Measurements from ENCODE around the gene CRADD.

DNA sequence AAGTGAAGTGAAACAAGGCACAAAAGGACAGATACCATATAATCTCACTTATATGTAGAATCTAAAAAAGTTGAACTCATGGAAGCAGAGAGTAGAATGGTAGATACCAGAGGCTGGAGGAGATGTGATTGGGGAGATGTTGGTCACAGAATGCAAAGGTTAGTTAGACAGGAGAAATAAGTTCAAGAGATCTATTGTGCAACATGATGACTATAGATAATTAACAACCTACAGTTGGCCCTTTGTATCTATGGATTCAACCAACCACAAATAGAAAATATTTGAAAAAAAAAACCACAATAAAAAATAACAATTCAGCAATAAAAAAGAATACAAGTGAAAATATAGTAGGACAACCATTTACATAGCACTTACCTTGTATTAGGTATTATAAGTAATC is 19.3 kb downstream of the CRADD start:
- no peak for TF ChIP-seq EP300 (IDR thresholded peaks at IDR 0.05)
- TF ChIP-seq, protein P1, sequence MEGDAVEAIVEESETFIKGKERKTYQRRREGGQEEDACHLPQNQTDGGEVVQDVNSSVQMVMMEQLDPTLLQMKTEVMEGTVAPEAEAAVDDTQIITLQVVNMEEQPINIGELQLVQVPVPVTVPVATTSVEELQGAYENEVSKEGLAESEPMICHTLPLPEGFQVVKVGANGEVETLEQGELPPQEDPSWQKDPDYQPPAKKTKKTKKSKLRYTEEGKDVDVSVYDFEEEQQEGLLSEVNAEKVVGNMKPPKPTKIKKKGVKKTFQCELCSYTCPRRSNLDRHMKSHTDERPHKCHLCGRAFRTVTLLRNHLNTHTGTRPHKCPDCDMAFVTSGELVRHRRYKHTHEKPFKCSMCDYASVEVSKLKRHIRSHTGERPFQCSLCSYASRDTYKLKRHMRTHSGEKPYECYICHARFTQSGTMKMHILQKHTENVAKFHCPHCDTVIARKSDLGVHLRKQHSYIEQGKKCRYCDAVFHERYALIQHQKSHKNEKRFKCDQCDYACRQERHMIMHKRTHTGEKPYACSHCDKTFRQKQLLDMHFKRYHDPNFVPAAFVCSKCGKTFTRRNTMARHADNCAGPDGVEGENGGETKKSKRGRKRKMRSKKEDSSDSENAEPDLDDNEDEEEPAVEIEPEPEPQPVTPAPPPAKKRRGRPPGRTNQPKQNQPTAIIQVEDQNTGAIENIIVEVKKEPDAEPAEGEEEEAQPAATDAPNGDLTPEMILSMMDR (IDR thresholded peaks at IDR 0.05) = no peak

All from suprapubic skin (tissue), 3 donors.